HG03280 (cell line): Measurements from ENCODE around the gene OTX1.
"Not testable (repeated sequence)": the region's sequence is repeated elsewhere in the genome, so short reads cannot be mapped to it uniquely, and the experiment has no call there.

Experiments used
- ATAC-seq: cut with Tn5 transposase; IDR thresholded peaks from one replicate; pipeline ENCODE4 v1.9.1; 2021; ENCODE audit warnings: mild to moderate bottlenecking, moderate library complexity; ENCODE audit not compliant: unreplicated experiment

The OTX1 gene

GRCh38 chr2:63058921-63059792 lies 8.5 kb downstream of the OTX1 start:
- no peak for ATAC-seq

GRCh38 chr2:63059793-63060471 lies 9.3 kb downstream of the OTX1 start:
- ATAC-seq, result no peak

DNA sequence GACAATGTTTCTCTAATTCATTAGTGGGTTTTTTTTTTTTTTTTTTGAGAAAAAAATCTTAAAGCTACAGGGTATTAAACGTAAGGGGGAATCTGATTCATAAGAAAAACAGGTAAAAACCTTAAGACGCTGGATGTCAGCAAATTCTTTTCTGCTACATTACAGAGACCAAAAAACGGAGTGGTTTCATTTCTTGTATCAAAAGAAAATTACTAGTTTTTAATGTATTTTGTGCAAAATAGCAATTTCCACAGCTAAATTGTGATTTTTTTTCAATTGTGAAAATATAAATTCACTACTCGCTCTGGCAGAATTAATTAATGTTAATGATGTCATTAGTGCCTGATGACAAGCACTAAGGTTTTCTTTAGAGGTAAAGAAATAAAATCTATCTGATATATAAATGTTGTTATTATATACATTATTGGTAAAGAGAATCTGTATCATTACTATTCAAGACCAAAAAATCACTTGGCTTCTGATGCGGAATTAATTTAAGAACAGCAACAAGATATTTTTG lies 9.9 kb downstream of the OTX1 start:
- no peak for ATAC-seq

DNA sequence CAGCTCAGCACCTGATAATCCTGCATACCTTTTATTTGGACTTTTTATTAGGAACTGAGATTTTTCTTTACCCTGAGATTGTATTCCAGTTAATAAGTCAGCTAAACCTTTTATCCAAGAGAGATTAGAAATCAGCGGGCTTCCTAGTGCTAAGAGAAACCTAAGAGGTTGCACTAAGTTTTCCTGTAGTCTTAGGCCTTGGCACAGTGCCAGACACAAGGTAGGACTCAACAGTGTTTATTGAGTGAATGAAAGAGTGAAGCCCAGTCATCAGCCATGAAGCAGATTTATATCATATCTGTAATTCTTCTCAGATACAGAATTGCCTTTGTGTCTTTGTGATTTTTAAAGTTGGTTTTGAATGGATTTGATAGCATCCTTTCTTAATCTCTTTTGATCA lies 13.6 kb downstream of the OTX1 start:
- no peak for ATAC-seq

GRCh38 chr2:63064661-63065060 lies 14.0 kb downstream of the OTX1 start:
- ATAC-seq, result no peak

- ATAC-seq, result no peak
These were observed 15.6 kb downstream of the OTX1 start for GRCh38 chr2:63066265-63066664.

- no peak for ATAC-seq
These were observed 16.2 kb downstream of the OTX1 start for GRCh38 chr2:63066838-63067237.

- ATAC-seq, result no peak
These were observed 21.0 kb downstream of the OTX1 start for GRCh38 chr2:63071664-63072063.

DNA sequence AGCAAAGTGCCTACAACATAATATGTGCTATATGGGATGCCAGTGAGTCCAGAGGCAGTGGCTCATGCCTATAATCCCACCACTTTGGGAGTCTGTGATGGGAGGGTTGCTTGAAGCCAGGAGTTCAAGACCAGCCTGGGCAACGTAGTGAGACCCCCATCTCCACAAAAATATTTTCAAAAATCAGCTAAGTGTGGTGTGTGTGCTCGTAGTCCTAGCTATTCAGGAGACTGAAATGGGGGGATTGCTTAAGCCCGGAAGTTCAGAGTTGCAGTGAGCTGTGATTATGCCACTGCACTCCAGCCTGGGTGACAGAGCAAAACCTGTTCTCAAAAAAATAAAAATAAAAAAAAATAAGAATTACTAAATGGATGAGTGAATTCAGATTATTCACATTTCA lies 23.4 kb downstream of the OTX1 start:
- ATAC-seq, result no peak

DNA sequence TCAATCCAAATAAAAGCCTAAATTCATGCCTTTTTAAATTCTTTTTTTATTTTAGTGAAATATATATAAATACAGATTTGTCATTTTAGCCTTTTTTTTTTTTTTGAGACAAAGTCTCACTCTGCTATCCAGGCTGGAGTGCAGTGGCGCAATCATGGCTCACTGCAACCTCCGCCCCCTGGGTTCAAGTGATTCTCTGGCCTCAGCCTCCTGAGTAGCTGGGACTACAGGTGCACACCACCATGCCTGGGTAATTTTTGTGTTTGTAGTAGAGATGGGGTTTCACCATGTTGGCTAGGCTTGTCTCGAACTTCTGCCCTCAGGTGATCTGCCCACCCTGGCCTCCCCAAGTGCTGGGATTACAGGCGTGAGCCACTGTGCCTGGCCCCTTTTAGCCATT lies 23.8 kb downstream of the OTX1 start:
- ATAC-seq, result not testable (repeated sequence)

DNA sequence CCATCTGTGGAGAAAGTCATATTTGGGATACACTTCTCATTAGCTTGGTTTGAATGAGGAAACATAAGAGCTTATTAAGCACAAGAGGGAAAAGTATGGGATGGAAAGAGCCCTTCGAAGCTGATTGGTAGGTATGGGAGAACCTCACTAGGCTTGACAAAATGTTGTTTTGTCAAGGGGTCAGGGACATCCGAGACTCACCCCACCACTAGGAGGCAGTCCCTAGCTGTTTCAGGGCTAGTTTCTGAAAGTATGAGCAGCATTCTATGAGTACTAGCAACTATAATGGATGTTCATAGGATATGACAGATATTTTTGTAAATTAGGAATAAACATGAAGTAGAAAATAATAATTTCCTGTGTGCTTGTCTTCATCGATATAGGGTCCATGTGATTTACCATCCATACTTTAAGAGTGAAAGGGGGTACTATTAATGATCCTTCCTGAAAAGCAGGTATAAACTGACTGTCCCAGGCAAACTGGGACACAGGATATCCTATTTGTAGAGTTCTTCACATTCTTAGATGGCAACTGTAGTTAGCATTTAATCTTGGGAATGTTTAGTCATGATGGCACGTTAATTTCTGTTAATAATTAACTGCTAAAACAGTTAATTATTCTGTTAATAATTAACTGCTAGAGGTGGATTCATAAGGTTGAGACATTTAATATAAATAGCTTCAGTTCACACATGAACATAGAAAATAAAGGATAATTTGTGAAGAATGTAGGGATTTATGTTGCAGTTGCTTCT lies 28.4 kb downstream of the OTX1 start:
- no peak for ATAC-seq

DNA sequence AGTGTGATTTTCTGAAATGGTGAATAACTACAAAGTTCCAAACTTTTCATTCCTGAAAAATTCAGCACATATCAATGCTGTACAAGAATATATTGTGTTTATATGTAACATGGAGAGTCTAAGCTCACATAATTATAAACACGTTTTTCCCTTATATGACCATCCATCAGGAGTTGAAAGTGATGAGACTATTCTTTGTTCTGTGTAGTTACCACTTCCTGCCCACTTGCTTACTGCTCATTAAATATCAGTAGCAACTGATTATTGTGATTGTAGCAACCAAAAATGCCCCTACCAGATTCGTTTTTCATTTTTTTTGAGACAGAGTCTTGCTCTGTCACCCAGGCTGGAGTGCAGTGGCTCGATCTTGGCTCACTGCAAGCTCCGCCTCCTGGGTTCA lies 30.8 kb downstream of the OTX1 start:
- no peak for ATAC-seq

GRCh38 chr2:63086687-63087086 lies 36.1 kb downstream of the OTX1 start:
- ATAC-seq, result no peak

DNA sequence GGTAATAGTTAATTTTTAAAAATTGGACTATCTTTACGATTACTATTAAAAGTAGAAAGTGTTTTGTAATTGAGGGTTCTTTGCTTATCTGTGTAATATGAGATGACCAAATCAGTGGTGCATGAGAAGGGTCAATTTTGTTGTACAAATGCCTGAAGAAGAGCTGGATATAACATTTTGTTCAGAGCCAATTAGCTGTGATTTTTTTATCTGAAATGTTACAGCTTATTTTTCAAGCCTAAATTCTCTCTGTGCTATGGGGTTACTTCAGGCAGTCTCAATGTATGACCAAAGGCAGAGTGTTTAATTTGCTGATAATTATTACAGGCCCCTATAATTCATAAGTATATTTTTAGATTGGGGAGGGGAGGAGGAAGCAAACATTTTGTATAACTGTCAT lies 41.8 kb downstream of the OTX1 start:
- ATAC-seq, result no peak

DNA sequence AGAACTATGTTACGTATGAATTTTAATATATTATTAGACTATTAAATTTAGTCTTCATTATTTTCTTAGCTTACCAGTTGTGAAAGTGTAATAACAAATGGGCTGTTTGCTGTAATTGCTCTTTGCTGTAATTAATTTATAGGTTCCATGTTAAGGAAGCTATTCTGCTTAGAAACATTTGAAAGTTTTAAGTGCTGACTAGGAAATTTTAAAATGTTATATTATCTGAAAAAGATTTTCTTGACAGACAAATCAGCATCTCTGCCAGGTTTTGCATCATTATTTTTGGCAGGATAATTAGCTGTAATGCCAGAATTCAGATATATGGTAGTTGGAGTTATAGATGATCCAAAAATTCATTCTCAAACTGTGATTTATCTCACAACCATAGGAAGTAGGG lies 42.2 kb downstream of the OTX1 start:
- ATAC-seq, result no peak

DNA sequence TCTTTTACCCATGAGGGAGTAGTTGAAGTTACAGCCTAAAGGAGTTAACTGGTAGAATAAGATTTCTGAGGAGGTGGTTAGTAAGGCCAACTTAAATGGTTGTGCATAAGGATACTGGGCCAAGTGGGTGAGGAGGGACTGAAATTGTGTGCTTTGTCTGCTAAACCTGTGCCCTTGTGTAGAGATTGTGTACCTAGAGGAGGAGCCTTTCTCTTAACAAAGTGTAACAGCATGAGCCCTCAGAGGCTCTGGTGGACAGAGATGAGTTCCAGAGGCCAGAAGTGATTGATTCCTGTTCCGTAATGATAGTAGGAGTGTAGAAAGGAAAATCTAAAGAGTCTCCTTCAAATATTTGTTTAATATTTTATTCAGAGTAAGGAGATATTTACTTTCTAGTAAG lies 42.9 kb downstream of the OTX1 start:
- ATAC-seq, result no peak

- ATAC-seq, result no peak
These were observed 45.9 kb downstream of the OTX1 start for GRCh38 chr2:63096491-63096890.

- no peak for ATAC-seq
These were observed 48.4 kb downstream of the OTX1 start for GRCh38 chr2:63099032-63099431.

- ATAC-seq, result no peak
These were observed 51.3 kb downstream of the OTX1 start for GRCh38 chr2:63101954-63102353.

- no peak for ATAC-seq
These were observed 53.9 kb downstream of the OTX1 start for GRCh38 chr2:63104482-63104881.
